GM23248 (cell line): ENCODE results near the gene ACADM.
"Not testable (repeated sequence)": the region's sequence is repeated elsewhere in the genome, so short reads cannot be mapped to it uniquely, and the experiment has no call there.

Source experiments
- EZH2 ChIP-seq: fragments of 200-600 bp; sonication (generic); IDR thresholded peaks from 2 replicates; pipeline ENCODE4 v1.6.1; 2018; ENCODE audit warnings: antibody characterized with exemption, mild to moderate bottlenecking; ENCODE audit not compliant: insufficient read depth, poor library complexity, severe bottlenecking
- EZH2phosphoT487 ChIP-seq: fragments of 200-600 bp; sonication (generic); IDR thresholded peaks from 2 replicates; pipeline ENCODE4 v1.6.1; 2018; ENCODE audit warnings: antibody characterized with exemption, moderate library complexity, mild to moderate bottlenecking, low read depth; ENCODE audit not compliant: insufficient read depth

DNA sequence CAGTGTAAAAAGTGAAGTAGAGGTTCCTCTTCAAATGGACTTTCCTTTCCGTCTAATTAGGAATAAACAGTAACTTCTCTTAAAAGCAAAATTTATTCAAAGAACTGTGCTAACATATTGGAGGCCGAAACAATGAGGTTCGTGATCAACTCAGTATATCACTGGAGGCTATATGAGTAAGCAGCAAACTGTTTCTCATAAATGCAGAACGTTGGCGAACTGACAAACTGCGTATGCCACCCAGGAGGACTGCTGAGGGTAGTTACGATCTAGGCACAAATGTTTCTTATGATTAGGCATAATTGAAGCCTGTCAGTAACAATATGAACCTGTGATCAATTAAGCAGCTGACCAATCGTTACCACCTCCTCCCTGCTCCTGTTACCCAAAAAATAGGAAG is 2.3 kb upstream of the ACADM start:
- TF ChIP-seq EZH2, EZH2phosphoT487: not testable (repeated sequence)
